ENCODE data around the gene PTCHD1. TPM values are rescaled to one million over a fixed set of nuclear protein-coding genes. Genes with fewer than 3 reads are reported as not detected.
A peak's percentile ranks its signal among the peaks of the same experiment; 100 is the strongest.

The PTCHD1 gene
- polyA plus RNA-seq, 2 donors, result 0.08 to 0.16 TPM

DNA sequence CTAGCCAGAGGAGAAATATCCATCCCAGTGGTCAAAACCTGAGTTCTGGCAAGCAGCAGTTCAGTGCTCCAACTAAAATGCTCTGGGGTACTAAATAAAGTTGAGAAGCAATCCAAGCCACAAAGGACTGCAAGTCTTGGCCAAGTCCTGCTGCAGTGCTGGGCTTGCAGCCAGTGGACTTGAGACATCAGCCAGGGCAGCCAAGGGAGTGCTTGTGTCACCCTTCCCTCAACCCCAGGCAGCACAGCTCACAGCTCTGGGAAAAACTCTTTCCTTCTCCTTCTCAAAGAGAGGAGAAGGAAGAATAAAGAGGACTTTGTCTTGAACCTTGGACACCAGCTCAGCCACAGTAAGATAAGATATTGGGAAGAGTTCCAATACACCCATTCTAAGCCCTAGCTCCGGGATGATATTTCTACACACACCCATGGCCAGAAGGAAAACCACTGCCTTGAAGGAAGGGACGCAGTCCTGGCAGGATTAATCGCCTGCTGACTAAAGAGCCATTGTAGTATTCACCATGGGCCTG, 99.8 kb downstream of the PTCHD1 start:
- Histone ChIP-seq H3K27me3 (ENCODE audit: control insufficient read depth in 1 of 2, insufficient read depth in 2 of 2, low read length in 2 of 2) (no peaks in the 10 kb centered on the region), H3K27ac (ENCODE audit: low read depth in 2 of 2, low read length in 1 of 2) (peak overlapping the region in 1 of 2 donors; percentile 4), H3K9me3 (ENCODE audit: control insufficient read depth in 2 of 2, insufficient read depth in 1 of 2, low read depth in 1 of 2, low read length in 1 of 2) (no peaks in the 10 kb centered on the region), H3K36me3 (ENCODE audit: control insufficient read depth in 2 of 2, insufficient read depth in 2 of 2, low read length in 1 of 2) (no peaks in the 10 kb centered on the region), H3K4me1 (ENCODE audit: control insufficient read depth in 2 of 2, insufficient read depth in 2 of 2, low read length in 1 of 2) (peaks cover 0 to 2% of the 10 kb centered on the region in 2 donors), H3K4me3 (ENCODE audit: low read depth in 1 of 2, low read length in 2 of 2) (no peak overlapping the region)
- 27 to 43% methylated on average over 3 of the region's 3 CpGs for WGBS, 2 donors

DNA sequence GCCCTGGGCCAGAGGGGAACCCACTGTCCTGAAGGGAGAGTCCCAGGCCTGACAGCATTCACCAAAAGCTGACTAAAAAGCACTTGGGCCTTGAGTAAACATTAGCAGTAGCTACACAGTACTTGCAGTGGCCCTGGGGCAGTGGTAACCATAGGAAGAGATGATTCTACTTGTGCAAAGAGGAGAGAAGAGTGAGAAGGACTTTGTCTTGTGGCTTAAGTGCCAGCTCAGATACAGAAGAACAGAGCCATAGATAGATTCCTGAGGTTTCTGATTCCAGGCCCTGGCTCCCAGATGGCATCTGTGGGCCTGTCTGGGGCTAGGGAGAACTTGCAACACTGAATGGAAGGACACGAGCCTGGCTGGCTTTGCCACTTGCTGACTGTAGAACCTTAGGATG, 100.5 kb downstream of the PTCHD1 start:
- H3K27ac ChIP-seq (ENCODE audit: low read depth in 2 of 2, low read length in 1 of 2), result peak overlapping the region in 1 of 2 donors; percentile 4
- H3K36me3 ChIP-seq (ENCODE audit: control insufficient read depth in 2 of 2, insufficient read depth in 2 of 2, low read length in 1 of 2), result no peaks in the 10 kb centered on the region
- H3K27me3 ChIP-seq (ENCODE audit: control insufficient read depth in 1 of 2, insufficient read depth in 2 of 2, low read length in 2 of 2), result no peaks in the 10 kb centered on the region
- H3K4me1 ChIP-seq (ENCODE audit: control insufficient read depth in 2 of 2, insufficient read depth in 2 of 2, low read length in 1 of 2), result peaks cover 0 to 2% of the 10 kb centered on the region in 2 donors
- H3K9me3 ChIP-seq (ENCODE audit: control insufficient read depth in 2 of 2, insufficient read depth in 1 of 2, low read depth in 1 of 2, low read length in 1 of 2), result no peaks in the 10 kb centered on the region
- no peak overlapping the region for H3K4me3 ChIP-seq (ENCODE audit: low read depth in 1 of 2, low read length in 2 of 2)
- WGBS, 2 donors, result 37 to 50% methylated on average over 1 of the region's 1 CpG

DNA sequence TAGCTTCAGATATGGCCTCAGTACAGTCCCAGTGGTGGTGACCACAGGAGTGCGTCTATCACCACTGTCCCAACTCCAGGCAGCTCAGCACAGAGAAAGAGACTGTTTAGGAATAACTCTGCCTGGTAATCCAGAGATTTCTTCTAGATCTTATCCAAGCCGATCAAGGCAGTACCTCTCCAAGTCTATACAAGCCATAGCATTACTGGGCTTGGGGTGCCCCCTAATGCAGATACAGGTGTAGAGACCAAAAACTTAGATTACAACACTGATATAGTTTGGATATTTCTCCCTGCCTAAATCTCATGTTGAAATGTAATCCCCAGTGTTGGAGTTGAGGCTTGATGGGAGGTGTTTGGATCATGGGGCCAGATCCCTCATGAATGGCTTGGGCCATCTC, 100.9 kb downstream of the PTCHD1 start:
- H3K36me3 ChIP-seq (ENCODE audit: control insufficient read depth in 2 of 2, insufficient read depth in 2 of 2, low read length in 1 of 2), result no peaks in the 10 kb centered on the region
- H3K27me3 ChIP-seq (ENCODE audit: control insufficient read depth in 1 of 2, insufficient read depth in 2 of 2, low read length in 2 of 2), result no peaks in the 10 kb centered on the region
- H3K4me1 ChIP-seq (ENCODE audit: control insufficient read depth in 2 of 2, insufficient read depth in 2 of 2, low read length in 1 of 2), result peaks cover 0 to 2% of the 10 kb centered on the region in 2 donors
- no peak overlapping the region for H3K4me3 ChIP-seq (ENCODE audit: low read depth in 1 of 2, low read length in 2 of 2)
- no peaks in the 10 kb centered on the region for H3K9me3 ChIP-seq (ENCODE audit: control insufficient read depth in 2 of 2, insufficient read depth in 1 of 2, low read depth in 1 of 2, low read length in 1 of 2)
- no peak overlapping the region for H3K27ac ChIP-seq (ENCODE audit: low read depth in 2 of 2, low read length in 1 of 2)
- WGBS, 2 donors, result 69 to 76% methylated on average over 2 of the region's 2 CpGs

DNA sequence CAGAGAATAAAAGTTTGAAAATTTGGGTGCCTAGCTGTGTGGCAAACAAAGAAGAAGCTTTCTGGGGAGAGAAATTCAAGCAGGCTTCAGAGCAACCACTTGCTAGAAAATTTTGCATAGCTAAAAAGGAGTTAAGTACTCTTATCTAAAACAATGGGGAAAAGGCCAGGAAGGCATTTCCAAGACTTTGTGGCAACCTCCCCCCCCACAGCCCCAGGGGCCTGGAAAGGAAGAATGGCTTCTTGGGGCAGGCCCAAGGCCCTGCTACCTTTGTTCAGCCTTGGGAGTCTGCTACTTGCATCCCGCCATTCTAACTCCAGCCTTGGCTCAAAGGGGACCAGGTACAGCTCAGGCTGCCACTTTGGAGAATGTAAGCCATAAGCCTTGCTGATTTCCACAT, 102.2 kb downstream of the PTCHD1 start:
- 68 to 77% methylated on average over 1 of the region's 1 CpG for WGBS, 2 donors
- H3K27ac ChIP-seq (ENCODE audit: low read depth in 2 of 2, low read length in 1 of 2), result no peak overlapping the region
- H3K9me3 ChIP-seq (ENCODE audit: control insufficient read depth in 2 of 2, insufficient read depth in 1 of 2, low read depth in 1 of 2, low read length in 1 of 2), result no peaks in the 10 kb centered on the region
- no peaks in the 10 kb centered on the region for H3K36me3 ChIP-seq (ENCODE audit: control insufficient read depth in 2 of 2, insufficient read depth in 2 of 2, low read length in 1 of 2)
- H3K4me3 ChIP-seq (ENCODE audit: low read depth in 1 of 2, low read length in 2 of 2), result no peak overlapping the region
- peaks cover 0 to 2% of the 10 kb centered on the region in 2 donors for H3K4me1 ChIP-seq (ENCODE audit: control insufficient read depth in 2 of 2, insufficient read depth in 2 of 2, low read length in 1 of 2)
- H3K27me3 ChIP-seq (ENCODE audit: control insufficient read depth in 1 of 2, insufficient read depth in 2 of 2, low read length in 2 of 2), result no peaks in the 10 kb centered on the region

DNA sequence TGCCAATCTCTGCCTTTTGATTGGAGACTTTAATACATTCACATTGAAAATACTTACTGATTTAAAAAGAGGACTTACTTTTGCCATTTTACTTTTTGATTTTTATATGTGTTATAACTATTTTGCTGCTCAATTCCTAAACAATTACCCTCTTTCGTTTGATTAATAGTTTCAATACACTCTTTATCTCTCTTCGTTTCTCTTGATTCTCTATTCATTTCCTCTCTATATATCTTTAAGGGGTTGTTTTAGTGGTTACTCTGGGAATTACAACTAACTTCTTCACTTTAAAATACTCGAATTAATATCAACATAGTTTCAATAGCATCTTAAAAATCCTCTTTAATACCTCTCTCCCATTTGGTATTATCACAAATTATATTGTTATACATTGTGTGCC, 116.6 kb downstream of the PTCHD1 start:
- 43 to 66% methylated on average over 3 of the region's 3 CpGs for WGBS, 2 donors
- no peaks in the 10 kb centered on the region for H3K4me1 ChIP-seq (ENCODE audit: control insufficient read depth in 2 of 2, insufficient read depth in 2 of 2, low read length in 1 of 2)

More for the DNA sequence above, 116.6 kb downstream of the PTCHD1 start:
- H3K27ac ChIP-seq (ENCODE audit: low read depth in 2 of 2, low read length in 1 of 2), result no peak overlapping the region
- no peaks in the 10 kb centered on the region for H3K27me3 ChIP-seq (ENCODE audit: control insufficient read depth in 1 of 2, insufficient read depth in 2 of 2, low read length in 2 of 2)
- H3K4me3 ChIP-seq (ENCODE audit: low read depth in 1 of 2, low read length in 2 of 2), result no peak overlapping the region
- no peaks in the 10 kb centered on the region for H3K9me3 ChIP-seq (ENCODE audit: control insufficient read depth in 2 of 2, insufficient read depth in 1 of 2, low read depth in 1 of 2, low read length in 1 of 2)
- no peaks in the 10 kb centered on the region for H3K36me3 ChIP-seq (ENCODE audit: control insufficient read depth in 2 of 2, insufficient read depth in 2 of 2, low read length in 1 of 2)
